Amniotic stem cell (primary cell): Measurements from ENCODE around the gene GPAT3.
"Not testable (repeated sequence)": the region's sequence is repeated elsewhere in the genome, so short reads cannot be mapped to it uniquely, and the experiment has no call there.

Source experiments
- DNase-seq: peaks from one replicate; lab custom pipeline; 2025; lab: John Stamatoyannopoulos, UW

GPAT3 gene

DNA sequence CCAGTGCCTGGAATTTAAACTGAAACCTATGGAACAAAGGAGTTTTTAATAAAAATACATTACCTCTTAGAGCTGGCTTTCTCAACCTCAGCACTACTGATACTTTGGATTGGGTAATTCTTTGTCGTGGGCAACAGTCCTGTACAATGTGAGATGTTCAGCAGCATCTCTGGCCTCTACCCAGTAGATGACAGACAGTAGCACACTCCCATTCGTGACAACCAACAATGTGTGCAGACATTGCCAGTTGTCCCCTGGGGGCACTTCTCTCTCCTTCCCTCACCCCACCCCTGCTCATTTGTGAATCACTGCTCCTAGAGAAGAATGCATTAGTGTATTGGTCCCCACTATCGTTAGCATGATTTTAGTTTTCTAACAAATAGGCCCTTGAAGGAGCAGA, 16.2 kb downstream of the GPAT3 start:
- no peak for DNase-seq

DNA sequence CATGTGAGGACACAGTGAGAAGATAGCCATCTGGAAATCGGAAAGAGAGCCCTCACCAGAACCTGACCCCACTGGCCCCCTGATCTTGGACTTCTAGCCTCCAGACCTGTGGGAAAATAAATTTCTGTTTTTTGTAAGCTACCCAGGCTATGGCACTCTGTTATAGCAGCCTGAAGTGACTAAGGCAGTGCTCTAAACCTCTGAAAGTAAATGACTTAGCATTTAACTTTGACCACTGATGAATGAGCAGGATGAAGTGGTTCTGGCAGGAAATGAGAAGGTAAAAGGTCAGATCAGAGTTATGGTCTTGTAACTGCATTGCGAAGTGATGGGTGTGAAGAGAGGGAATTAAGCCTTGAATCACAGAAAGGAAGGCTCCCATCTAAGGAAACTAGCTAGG, 17.0 kb downstream of the GPAT3 start:
- DNase-seq = no peak

DNA sequence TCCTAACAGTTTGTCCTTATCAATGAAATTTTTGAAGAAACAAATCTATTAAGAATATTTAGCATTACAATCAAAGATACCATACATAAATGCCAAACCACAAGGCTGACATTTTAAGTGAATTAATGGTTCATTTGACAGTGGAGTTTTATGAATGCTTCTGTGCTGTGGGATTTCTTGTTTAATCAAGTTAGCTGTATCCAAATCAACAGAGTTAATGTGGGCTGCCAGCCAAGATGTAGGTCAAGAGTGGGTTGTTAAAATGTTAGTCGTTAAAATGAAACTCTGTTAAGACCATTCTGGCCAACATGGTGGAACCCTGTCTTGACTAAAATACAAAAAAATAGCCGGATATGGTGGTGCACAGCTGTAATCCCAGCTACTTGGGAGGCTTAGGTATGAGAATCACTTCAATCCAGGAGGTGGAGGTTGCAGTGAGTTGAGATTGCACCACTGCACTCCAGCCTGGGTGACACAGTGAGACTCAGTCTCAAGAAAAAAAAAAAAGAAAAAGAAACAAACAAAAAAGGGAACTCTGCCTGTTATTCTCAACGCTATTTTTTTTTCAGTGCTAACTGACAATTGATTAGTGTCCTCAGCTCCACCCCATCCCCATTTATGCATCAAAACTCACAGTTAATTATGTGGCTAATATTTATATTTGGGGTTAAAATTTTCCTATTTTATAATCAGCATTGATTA, 20.2 kb downstream of the GPAT3 start:
- no peak for DNase-seq

DNA sequence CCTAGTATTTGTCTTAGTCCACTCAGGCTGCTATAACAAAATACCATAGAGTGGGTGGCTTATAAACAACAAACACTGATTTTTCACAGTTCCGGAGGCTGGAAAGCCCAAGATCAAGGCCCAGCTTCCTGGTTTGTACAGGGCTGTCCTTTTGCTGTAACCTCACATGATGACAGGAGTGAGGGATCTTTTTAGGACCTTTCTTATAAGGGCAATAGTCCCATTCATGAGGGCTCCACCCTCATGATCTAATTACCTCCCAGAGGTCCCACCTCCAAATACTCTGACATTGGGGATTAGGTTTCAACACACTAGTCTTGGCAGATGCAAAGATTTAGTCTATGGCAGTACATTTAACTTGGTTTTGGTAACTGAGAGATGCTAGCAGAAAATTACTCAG, 20.9 kb downstream of the GPAT3 start:
- DNase-seq = no peak

DNA sequence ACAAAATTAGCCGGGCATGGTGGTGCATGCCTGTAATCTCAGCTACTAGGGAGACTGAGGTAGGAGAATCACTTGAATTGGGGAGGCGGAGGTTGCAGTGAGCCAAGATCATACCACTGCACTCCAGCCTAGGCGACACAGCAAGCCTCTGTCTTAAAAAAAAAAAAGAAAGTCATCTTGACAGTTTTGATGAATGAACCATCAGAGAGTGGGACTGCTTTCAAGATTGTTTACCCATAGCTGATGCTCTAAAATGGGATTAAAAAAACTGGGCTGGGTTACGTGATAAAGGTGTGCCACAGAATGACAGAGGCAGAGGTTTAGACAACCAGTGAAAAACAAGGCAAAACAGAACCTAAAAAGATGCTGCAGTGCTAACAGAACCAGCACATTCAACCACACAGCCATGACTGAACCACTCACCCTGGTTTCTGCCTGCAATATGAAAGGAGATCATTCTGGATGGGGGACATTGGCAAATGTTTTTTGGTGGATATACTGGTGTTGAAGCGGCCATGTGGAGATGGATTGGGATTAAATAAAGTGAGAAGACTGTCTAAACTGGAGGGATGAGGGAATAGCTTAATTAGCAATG, 22.2 kb downstream of the GPAT3 start:
- no peak for DNase-seq

DNA sequence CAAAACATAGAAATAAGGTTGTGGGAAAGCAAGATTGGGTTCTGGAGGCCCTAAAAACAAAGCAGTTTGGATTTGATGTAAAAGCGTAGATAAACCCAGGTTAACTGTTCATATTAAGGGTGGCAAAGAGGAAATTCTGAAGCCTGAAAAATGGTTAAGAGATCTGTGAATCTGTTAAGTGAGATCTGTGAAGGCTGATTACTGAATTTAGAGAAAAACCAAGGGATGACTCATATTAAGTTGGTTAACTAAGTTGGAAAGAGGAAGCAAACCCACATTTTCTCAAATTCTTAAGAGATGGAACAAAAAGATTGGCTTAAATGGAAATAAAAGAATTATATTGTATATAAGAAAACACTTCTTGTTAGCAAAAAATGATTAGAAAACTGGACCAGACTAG, 22.8 kb downstream of the GPAT3 start:
- no peak for DNase-seq

DNA sequence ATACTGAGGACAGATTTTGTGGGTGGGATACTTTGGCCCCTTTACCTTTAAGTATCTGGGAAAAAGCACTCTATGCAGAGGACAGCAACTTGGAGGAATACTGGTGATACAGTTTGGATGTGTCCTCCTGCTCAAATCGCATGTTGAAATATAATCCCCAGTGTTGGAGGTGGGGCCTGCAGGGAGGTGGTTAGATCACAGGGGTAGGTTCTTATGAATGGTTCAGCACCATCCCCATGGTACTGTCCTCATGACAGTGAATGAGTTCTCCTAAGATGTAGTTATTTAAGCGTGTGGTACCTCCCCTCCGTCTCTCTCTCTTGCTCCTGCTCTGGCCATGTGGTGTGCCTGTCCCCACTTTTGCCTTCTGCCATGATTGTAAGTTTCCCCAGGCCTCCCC, 24.6 kb downstream of the GPAT3 start:
- DNase-seq = no peak

DNA sequence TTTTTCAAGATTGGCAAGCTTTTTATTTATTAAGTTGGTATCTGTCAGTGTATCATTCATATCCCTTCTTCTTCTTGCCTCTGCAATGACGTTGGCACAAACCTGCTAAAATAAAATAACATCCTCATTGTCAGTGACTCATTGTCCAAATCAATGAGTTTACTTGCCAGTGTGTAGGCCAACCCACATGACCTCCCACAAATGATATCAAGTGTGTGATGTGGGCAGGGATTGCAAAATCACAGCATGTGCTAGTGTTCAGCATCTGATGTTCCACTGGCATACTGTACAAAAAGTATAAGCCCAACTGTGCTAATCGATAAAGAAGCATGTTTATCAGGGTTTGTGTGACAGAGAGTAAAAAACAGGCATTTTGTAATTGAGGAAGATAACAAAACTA, 25.5 kb downstream of the GPAT3 start:
- DNase-seq = no peak

DNA sequence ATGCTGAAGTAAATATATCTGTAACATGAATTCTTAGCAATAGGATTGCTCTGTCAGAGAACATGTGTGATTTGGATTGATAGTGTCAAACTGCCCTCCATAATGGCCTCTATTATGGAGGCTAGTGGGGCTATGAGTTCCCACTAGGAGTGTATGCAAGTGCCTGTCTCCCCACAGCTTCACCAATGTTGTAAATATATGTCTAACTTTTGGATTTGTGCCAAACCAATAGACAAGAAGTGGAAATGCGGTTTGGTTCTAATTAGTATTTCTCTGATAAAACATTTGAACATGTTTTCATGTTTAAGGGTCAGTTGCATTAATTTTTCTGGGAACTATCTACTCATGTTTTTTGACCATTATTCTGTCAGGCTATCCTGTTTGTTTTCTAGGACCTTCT, 28.1 kb downstream of the GPAT3 start:
- no peak for DNase-seq

DNA sequence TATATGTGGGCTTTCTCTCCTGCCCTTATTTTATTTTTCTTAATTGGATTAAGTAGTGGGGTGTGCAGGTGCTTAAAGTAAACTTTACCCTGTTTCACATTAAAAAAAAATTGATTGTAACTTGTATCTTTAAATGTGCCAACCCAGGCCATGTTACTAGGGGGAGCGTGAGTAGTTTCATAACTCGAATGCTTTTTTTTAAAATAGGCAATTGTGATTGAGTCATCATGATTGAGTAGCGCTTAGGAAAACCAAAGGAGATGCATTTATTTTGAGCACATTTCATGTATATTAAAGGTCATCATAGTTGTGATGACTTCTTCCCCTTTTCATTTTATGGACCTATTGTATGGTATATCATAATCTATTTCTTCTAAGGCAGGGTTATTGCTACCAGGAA, 32.2 kb downstream of the GPAT3 start:
- DNase-seq = no peak

DNA sequence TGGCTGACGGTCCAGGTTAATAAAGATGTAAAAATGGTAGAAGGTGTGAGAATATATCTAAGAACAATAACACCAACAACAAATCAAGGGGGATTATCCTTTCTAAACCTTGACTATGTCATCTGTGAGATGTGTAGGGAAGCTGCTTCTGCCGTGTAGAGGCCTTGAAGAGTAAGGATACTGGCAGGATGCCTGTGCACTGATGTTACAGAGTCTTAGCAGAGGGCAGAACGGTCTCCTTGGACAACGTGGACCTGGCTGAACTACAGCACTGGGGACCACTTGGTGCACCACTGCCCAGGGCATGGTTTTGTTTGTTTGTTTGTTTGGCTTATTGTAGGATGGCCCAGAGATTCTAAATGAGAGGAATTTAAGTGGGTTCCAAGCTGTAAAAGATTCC, 33.5 kb downstream of the GPAT3 start:
- no peak for DNase-seq

DNA sequence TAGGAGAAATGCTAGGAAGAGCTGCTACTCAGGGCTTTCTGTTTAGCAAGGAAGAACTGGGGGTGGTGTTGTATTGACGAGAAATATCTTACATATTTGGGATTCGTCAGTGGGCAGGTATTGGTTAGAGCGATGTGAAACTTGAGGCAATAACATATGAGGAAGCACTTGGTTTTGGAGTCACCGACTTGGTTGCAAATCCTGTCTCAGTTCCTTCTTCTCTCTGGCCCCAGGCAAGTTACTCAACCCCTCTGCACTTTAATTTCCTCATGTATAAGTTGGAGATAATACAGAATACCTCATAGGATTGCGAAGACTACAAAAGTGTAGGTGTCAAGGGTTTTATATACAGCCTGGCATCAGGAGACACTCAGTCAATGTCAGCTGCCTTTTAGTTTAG, 34.1 kb downstream of the GPAT3 start:
- no peak for DNase-seq

DNA sequence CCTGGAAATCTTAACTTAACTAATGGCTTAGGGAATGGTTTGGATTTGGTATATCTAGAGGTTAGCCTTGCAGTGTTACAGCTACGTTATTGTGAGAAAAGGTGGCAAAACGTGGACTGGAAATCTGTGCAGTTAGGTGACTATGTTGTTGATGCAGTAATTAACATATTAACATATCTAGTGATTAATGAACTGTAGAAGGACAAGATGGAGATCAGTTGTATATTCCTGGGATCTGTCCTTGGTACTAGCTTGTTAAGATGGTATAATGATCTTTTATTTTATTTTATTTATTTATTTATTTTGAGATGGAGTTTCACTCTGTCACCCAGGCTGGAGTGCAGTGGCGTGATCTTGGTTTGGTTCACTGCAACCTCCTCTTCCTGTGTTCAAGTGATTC, 36.9 kb downstream of the GPAT3 start:
- no peak for DNase-seq

DNA sequence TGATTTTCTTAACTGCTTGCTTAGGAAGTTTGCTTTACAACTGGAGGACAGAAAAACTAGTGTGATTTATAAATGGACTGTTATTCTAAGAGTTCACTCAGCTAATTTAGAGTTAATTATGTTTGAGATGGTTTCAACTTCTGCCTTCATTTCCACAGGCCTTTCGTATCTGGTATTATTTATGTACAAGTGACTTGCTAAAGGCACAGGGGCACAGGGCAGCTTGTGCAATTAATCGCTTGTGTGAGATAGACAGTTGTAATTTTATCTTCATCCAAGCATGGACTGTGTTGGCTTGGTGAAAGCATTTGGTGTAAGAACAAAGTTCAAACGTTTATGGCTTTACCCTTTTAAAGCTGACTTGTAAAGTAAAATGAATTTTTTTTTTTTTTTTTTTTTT, 38.3 kb downstream of the GPAT3 start:
- DNase-seq = no peak

DNA sequence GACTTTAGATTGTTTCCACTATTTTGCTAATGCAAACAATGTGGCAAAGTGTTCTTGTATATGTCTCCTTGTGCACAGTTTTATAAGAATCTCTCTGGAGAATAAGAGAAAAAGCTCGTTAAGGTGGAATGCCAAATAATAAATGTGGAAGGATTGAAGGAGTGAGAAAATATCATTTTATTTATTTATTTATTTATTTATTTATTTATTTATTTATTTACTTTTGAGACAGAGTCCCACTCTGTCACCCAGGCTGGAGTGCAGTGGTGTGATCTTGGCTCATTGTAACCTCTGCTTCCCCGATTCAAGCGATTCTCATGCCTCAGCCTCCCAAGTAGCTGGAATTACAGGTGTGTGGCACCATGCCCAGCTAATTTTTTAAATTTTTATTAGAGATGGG, 40.3 kb downstream of the GPAT3 start:
- DNase-seq = not testable (repeated sequence)

DNA sequence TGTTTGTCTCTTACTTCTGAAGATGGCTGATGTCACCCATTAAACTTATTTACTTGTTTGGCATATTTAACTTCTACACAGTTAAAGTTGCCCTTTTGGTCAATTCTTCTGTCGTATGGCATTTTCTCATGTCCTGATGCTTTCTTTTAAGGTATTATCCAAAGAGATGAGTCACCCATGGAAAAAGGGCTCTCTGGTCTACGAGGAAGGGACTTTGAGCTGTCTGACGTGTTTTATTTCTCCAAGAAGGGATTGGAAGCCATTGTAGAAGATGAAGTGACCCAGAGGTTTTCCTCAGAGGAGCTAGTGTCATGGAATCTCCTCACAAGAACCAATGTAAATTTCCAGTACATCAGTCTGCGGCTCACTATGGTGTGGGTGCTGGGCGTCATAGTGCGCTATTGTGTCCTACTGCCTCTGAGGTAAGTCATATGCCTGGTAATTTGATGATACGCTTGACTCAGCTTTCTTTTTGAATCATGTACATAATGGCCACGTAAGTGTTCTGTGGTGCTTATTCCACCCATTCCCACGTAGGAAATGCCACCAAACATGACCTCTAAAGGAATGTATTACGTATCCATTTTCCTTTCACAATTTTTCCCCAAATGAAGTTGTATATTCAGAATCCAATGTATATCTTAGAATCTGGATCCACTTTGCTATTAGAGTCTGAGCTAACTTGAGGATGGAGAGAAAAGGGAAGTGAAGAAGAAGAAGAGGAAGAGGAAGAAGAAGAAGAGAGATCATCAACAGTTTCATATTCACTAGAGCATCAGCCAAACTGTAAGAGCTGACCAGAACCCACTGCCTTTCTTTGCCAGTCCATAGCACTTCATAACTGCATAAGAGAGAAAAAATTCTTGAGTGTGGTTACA, 45.7 kb downstream of the GPAT3 start:
- DNase-seq = no peak

DNA sequence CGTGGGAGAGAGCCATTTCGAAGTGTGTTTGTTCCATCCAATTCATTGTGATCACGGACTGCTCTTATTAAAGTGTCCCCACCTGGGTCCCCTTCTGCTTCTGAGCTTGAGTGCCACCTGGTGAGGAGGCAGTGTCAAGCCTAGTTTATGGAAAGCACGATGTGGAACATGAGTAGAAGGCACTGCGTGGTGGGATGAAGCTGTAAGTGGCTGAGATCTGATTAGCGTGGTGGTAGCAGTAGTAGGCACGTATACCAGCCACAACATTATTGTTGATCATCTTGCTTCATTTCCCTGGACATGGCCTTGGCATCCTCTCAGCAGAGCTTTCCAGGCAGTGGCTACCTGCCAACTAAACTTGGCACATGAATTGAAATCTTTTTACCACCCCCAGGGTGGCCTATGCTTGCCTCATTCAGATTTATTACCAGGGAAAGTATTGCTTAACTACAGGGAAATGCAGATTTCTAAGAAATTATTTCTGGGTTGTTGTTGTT, 46.4 kb downstream of the GPAT3 start:
- DNase-seq = no peak

DNA sequence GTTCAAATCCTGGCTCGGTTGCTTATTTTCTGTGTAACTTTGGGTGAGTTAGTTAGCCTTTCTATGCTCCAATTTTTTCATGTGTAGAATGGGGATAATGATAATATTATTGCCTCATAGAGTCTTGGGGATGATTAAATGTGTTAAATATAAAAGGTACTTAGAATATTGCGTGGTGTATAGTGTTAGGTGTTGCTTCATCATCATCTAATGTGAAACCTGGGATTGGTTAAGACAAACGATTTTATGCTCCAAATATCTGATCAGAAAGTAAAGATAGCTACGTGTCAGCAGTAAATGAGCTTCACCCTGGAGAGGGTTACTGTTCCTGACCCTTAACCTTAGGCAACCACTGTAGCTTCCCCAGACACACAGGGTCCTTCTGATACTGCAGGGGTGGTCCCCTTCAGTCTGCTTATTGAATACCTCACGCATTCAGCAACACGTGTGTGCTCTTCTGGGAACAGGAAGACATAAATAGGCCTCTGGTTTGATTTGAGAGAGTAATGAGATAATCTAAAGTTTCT, 50.1 kb downstream of the GPAT3 start:
- no peak for DNase-seq

DNA sequence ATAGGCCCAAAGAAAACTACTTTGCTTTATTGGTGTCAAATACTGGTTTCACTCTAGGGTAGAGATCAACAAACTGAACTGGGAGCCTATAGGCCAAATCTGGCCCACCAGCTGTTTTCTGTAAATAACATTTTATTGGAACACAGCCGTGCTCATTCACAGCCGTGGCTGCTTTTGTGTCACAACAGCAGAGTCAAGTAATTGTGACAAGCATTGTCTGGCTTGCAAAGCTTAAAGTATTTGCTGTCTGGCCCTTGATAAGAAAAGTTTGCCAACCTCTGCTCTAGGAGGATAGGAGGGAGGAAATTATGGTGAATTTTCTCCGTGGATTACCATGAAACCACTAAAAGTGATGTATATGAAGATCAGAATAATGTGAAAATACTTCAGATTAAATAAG, 53.4 kb downstream of the GPAT3 start:
- DNase-seq = no peak

DNA sequence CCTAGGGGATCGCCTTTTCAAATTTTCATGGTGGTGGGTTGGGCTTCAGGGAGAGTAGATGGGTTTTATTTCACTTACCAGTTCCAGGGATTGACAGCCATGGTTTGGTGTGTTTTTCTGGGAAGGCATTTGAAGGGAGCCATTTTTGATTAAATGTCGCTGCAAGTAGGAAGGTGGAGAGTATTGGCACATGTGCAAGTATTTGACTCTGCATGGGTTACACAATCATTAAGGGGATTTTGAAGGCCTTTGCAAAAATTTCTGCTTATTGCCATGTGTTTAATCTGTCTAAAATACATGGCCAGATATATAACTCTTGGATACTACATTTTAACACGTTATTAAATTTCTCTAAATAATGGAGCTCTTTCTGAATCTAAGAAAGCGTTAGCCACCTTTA, 55.1 kb downstream of the GPAT3 start:
- DNase-seq = no peak

DNA sequence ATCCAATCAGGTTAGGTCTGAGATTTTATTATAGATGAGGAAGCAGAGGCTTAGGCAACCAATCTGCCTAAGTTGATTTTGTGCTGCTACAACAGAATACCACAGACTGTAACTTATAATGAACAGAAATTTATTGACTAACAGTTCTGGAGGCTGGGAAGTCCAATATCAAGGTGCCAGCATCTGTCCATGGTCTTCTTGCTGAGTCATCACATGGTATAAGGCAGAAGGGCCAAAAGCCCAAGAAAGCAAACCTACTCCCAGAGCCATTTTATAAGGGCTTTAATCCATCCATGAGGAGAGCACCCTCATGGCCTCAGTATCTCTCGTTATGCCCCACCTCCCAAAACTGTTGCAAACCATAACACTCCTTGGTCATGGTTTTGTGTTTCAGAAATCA, 55.8 kb downstream of the GPAT3 start:
- DNase-seq = no peak

DNA sequence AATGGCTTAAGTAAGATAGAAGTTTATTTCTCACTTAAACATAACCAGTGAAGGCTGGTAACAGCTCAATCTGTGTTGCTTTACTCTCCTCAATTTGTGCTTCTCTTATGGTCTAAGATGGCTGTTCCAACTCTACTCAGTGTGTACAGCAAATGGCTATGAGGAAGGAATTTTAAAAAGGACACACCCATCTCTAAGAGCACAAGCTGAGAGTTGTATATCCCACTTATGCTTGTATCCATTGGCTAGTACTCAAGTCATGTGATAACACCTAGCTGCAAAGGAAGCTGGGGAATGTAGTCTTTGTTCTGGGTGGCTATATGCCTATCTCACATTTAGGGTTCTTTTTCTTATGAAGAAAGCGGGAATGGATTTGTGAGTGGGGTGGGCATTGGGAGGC, 63.3 kb downstream of the GPAT3 start:
- DNase-seq = no peak

DNA sequence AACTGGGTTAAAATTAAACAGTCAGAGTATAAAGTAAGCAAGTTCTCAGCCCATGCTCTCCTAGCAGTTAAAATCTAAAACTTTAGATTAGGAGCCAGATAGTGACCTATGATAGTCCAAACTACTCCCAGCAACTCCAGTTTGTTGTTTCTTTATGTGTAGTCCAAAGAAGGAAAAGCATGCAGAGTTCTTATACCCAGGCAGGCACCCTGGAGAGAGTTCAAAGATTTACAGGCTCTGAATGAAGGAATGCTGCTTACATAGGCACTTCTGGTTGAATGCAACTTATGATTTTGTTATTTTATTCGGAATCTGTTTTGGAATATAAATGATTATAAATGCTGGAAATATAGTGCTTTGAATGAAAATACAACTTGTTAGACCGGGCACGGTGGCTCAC, 67.2 kb downstream of the GPAT3 start:
- no peak for DNase-seq
